ENCODE results near the gene LMAN2L.

LMAN2L gene

GRCh38 chr2:96702098-96702785, 37.6 kb downstream of the LMAN2L start:
- no peak for DNase-seq

- no peak for DNase-seq
Measured at GRCh38 chr2:96701636-96702035, 38.2 kb downstream of the LMAN2L start.

- DNase-seq: no peak
Measured at GRCh38 chr2:96700086-96700485, 39.8 kb downstream of the LMAN2L start.

GRCh38 chr2:96699621-96700020, 40.2 kb downstream of the LMAN2L start:
- DNase-seq: no peak

- DNase-seq: no peak
Measured at GRCh38 chr2:96699021-96699420, 40.8 kb downstream of the LMAN2L start.

GRCh38 chr2:96698221-96698861, 41.5 kb downstream of the LMAN2L start:
- DNase-seq: no peak

- DNase-seq: no peak
Measured at GRCh38 chr2:96697476-96697875, 42.4 kb downstream of the LMAN2L start.

GRCh38 chr2:96695602-96696001, 44.3 kb downstream of the LMAN2L start:
- no peak for DNase-seq

- DNase-seq: no peak
Measured at GRCh38 chr2:96694816-96695455, 44.9 kb downstream of the LMAN2L start.

GRCh38 chr2:96694279-96694678, 45.6 kb downstream of the LMAN2L start:
- no peak for DNase-seq

GRCh38 chr2:96693286-96694200, 46.3 kb downstream of the LMAN2L start:
- no peak for DNase-seq

- DNase-seq: no peak
Measured at GRCh38 chr2:96692094-96692971, 47.5 kb downstream of the LMAN2L start.

- DNase-seq: no peak
Measured at GRCh38 chr2:96691022-96691612, 48.7 kb downstream of the LMAN2L start.

GRCh38 chr2:96690306-96691021, 49.4 kb downstream of the LMAN2L start:
- no peak for DNase-seq

GRCh38 chr2:96689431-96689991, 50.4 kb downstream of the LMAN2L start:
- DNase-seq: no peak

GRCh38 chr2:96688649-96689430, 51.0 kb downstream of the LMAN2L start:
- DNase-seq: no peak

- no peak for DNase-seq
Measured at GRCh38 chr2:96687711-96688640, 51.9 kb downstream of the LMAN2L start.

GRCh38 chr2:96687266-96687665, 52.6 kb downstream of the LMAN2L start:
- DNase-seq: no peak

Data from DMS153 (cell line).